Fibroblast of lung (primary cell): Measurements from ENCODE around the gene PDIA5.

Experiments
- CTCF ChIP-seq, 2 donors: IDR thresholded peaks in 1 of 2; conservative IDR thresholded peaks in 1 of 2; 1 replicate in 1 of 2; 2 replicates in 1 of 2; pipeline ENCODE4 v1.5.1; 2011 to 2012; ENCODE audit warnings: low read length in 2 of 2, control low read depth in 1 of 2, inconsistent platforms in 1 of 2, low read depth in 1 of 2, mild to moderate bottlenecking in 1 of 2
- EZH2 ChIP-seq: IDR thresholded peaks from 2 replicates; pipeline ENCODE4 v1.5.1; 2012; ENCODE audit warnings: low read length, control low read depth, mild to moderate bottlenecking; ENCODE audit errors: missing control alignments

DNA sequence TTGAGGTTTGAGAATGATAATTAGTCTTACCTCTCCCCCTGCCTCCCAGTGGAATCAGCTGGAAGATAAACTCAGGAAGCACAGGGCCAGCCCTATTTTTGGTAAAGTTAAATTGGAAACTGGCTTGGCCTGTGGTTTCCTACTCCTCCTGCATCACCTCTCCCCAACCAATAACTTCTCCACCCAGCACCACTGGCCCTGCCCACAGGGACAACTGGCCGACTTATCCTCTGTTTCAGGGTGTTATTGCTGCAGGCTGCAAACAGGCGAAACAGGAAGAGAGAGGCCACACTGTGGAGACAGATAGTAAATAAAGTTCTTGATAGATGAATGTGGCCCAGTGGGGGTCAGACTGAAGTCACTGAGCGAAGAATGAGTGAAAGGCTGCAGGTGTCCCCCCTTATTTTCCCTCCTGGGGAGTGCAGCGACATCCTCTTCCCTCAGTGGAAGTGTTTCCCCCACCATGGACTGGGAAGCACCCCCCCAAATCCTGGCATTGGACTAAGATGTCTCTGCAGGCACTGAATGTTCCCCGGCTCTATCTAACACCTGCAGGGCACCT lies 47.1 kb downstream of the PDIA5 start:
- TF ChIP-seq CTCF (conservative IDR thresholded peaks at IDR 0.05 in 1 of 2, IDR thresholded peaks at IDR 0.05 in 1 of 2; ENCODE audit: low read depth in 1 of 2, low read length in 2 of 2) (no peak), EZH2 (no peak)
